ENCODE measurements around the gene GNB1L.

GNB1L gene

GRCh38 chr22:19765477-19766239, 89.0 kb downstream of the GNB1L start:
- peak overlapping the region; percentile 11 for H2AK5ac ChIP-seq (ENCODE audit: low read depth, low read length)
- H2BK120ac ChIP-seq (ENCODE audit: low read depth, low read length), result peak overlapping the region; percentile 47
- H2BK15ac ChIP-seq (ENCODE audit: low read length), result peak overlapping the region; percentile 89
- no CpG with 5 or more reads among the region's 83 CpGs for WGBS, 2 donors (ENCODE audit: extremely low coverage in 2 of 2, insufficient read length in 2 of 2, insufficient replicate concordance in 1 of 2)
- H3K4me2 ChIP-seq (ENCODE audit: insufficient read depth, low read length, poor library complexity, severe bottlenecking), result peak overlapping the region; percentile 18
- peaks cover 9 to 16% of the 10 kb centered on the region in 2 donors for H3K9me3 ChIP-seq (replicated peaks in 1 of 2; ENCODE audit: control insufficient read depth in 2 of 2, insufficient read depth in 1 of 2, low read depth in 1 of 2, low read length in 2 of 2)
- H3K14ac ChIP-seq (ENCODE audit: low read length), result no peak overlapping the region
- no peak overlapping the region for H2BK12ac ChIP-seq (ENCODE audit: low read length)
- peaks cover 13 to 17% of the 10 kb centered on the region in 2 donors for H3K4me1 ChIP-seq (ENCODE audit: control insufficient read depth in 2 of 2, insufficient read depth in 1 of 2, low read depth in 1 of 2, low read length in 2 of 2)
- H3K4ac ChIP-seq (ENCODE audit: low read length), result no peak overlapping the region
- H3K23ac ChIP-seq (ENCODE audit: low read depth, low read length, poor library complexity), result peak overlapping the region; percentile 91
- peaks cover 77 to 97% (median 93%) of the 10 kb centered on the region in 3 experiments for H3K27me3 ChIP-seq (ENCODE audit: control insufficient read depth in 3 of 3, insufficient read depth in 3 of 3, low read depth in 1 of 3, low read length in 3 of 3)
- H3K18ac ChIP-seq (ENCODE audit: low read length), result peak overlapping the region; percentile 80
- H3K27ac ChIP-seq (replicated peaks; ENCODE audit: low read length), result no peak overlapping the region
- H2AFZ ChIP-seq (ENCODE audit: low read length), result peak overlapping the region; percentile 9
- H3K9ac ChIP-seq (ENCODE audit: low read depth, low read length, poor library complexity), result no peak overlapping the region
- H3K4me3 ChIP-seq (ENCODE audit: low read length in 2 of 2), result no peak overlapping the region
- H3K36me3 ChIP-seq (replicated peaks in 1 of 2; ENCODE audit: control insufficient read depth in 2 of 2, insufficient read depth in 2 of 2, low read length in 2 of 2), result no peaks in the 10 kb centered on the region
- DNase-seq (ENCODE audit: low spot score), result no peak
- H2BK5ac ChIP-seq (ENCODE audit: low read length), result no peak overlapping the region
- no peak overlapping the region for H4K91ac ChIP-seq (ENCODE audit: low read depth, low read length, poor library complexity)
- H4K8ac ChIP-seq (ENCODE audit: low read depth, low read length), result peak overlapping the region; percentile 43
- no peaks in the 10 kb centered on the region for H3K79me1 ChIP-seq (ENCODE audit: low read depth, low read length)

GRCh38 chr22:19764636-19765476, 89.8 kb downstream of the GNB1L start:
- WGBS, 2 donors (ENCODE audit: extremely low coverage in 2 of 2, insufficient read length in 2 of 2, insufficient replicate concordance in 1 of 2), result no CpG with 5 or more reads among the region's 25 CpGs
- peak overlapping the region; percentile 11 for H3K18ac ChIP-seq (ENCODE audit: low read length)
- peaks cover 77 to 96% (median 93%) of the 10 kb centered on the region in 3 experiments for H3K27me3 ChIP-seq (ENCODE audit: control insufficient read depth in 3 of 3, insufficient read depth in 3 of 3, low read depth in 1 of 3, low read length in 3 of 3)
- no peak overlapping the region for H2BK5ac ChIP-seq (ENCODE audit: low read length)
- no peak overlapping the region for H2BK12ac ChIP-seq (ENCODE audit: low read length)
- H3K14ac ChIP-seq (ENCODE audit: low read length), result no peak overlapping the region
- H3K4ac ChIP-seq (ENCODE audit: low read length), result no peak overlapping the region
- H3K23ac ChIP-seq (ENCODE audit: low read depth, low read length, poor library complexity), result peak overlapping the region; percentile 91
- H3K4me1 ChIP-seq (ENCODE audit: control insufficient read depth in 2 of 2, insufficient read depth in 1 of 2, low read depth in 1 of 2, low read length in 2 of 2), result peaks cover 13 to 17% of the 10 kb centered on the region in 2 donors
- DNase-seq (ENCODE audit: low spot score), result no peak
- H4K91ac ChIP-seq (ENCODE audit: low read depth, low read length, poor library complexity), result no peak overlapping the region
- H2AFZ ChIP-seq (ENCODE audit: low read length), result no peak overlapping the region
- H3K36me3 ChIP-seq (replicated peaks in 1 of 2; ENCODE audit: control insufficient read depth in 2 of 2, insufficient read depth in 2 of 2, low read length in 2 of 2), result no peaks in the 10 kb centered on the region
- no peak overlapping the region for H3K27ac ChIP-seq (replicated peaks; ENCODE audit: low read length)
- H3K9ac ChIP-seq (ENCODE audit: low read depth, low read length, poor library complexity), result no peak overlapping the region
- H3K9me3 ChIP-seq (replicated peaks in 1 of 2; ENCODE audit: control insufficient read depth in 2 of 2, insufficient read depth in 1 of 2, low read depth in 1 of 2, low read length in 2 of 2), result peaks cover 9 to 16% of the 10 kb centered on the region in 2 donors
- no peak overlapping the region for H3K4me3 ChIP-seq (ENCODE audit: low read length in 2 of 2)
- no peaks in the 10 kb centered on the region for H3K79me1 ChIP-seq (ENCODE audit: low read depth, low read length)
- peak overlapping the region; percentile 97 for H2AK5ac ChIP-seq (ENCODE audit: low read depth, low read length)
- H2BK15ac ChIP-seq (ENCODE audit: low read length), result no peak overlapping the region
- no peak overlapping the region for H2BK120ac ChIP-seq (ENCODE audit: low read depth, low read length)
- H4K8ac ChIP-seq (ENCODE audit: low read depth, low read length), result no peak overlapping the region
- no peak overlapping the region for H3K4me2 ChIP-seq (ENCODE audit: insufficient read depth, low read length, poor library complexity, severe bottlenecking)

GRCh38 chr22:19764299-19764593, 90.4 kb downstream of the GNB1L start:
- Histone ChIP-seq H3K18ac (ENCODE audit: low read length) (peak overlapping the region; percentile 94), H3K4me2 (ENCODE audit: insufficient read depth, low read length, poor library complexity, severe bottlenecking) (no peak overlapping the region), H2BK12ac (ENCODE audit: low read length) (no peak overlapping the region), H3K9ac (ENCODE audit: low read depth, low read length, poor library complexity) (peak overlapping the region; percentile 84), H3K27ac (replicated peaks; ENCODE audit: low read length) (no peak overlapping the region), H3K4me3 (ENCODE audit: low read length in 2 of 2) (no peak overlapping the region), H3K23ac (ENCODE audit: low read depth, low read length, poor library complexity) (peak overlapping the region; percentile 91), H3K9me3 (replicated peaks in 1 of 2; ENCODE audit: control insufficient read depth in 2 of 2, insufficient read depth in 1 of 2, low read depth in 1 of 2, low read length in 2 of 2) (peaks cover 9 to 14% of the 10 kb centered on the region in 2 donors), H3K27me3 (ENCODE audit: control insufficient read depth in 3 of 3, insufficient read depth in 3 of 3, low read depth in 1 of 3, low read length in 3 of 3) (peaks cover 83 to 96% (median 93%) of the 10 kb centered on the region in 3 experiments), H2BK15ac (ENCODE audit: low read length) (peak overlapping the region; percentile 81), H2BK120ac (ENCODE audit: low read depth, low read length) (no peak overlapping the region), H3K36me3 (replicated peaks in 1 of 2; ENCODE audit: control insufficient read depth in 2 of 2, insufficient read depth in 2 of 2, low read length in 2 of 2) (no peaks in the 10 kb centered on the region), H4K8ac (ENCODE audit: low read depth, low read length) (no peak overlapping the region), H2AFZ (ENCODE audit: low read length) (no peak overlapping the region), H3K4me1 (ENCODE audit: control insufficient read depth in 2 of 2, insufficient read depth in 1 of 2, low read depth in 1 of 2, low read length in 2 of 2) (peaks cover 13 to 17% of the 10 kb centered on the region in 2 donors), H2BK5ac (ENCODE audit: low read length) (peak overlapping the region; percentile 75), H4K91ac (ENCODE audit: low read depth, low read length, poor library complexity) (no peak overlapping the region), H3K79me1 (ENCODE audit: low read depth, low read length) (no peaks in the 10 kb centered on the region), H2AK5ac (ENCODE audit: low read depth, low read length) (peak overlapping the region; percentile 97), H3K4ac (ENCODE audit: low read length) (no peak overlapping the region), H3K14ac (ENCODE audit: low read length) (no peak overlapping the region)
- no peak for DNase-seq (ENCODE audit: low spot score)
- no CpG with 5 or more reads among the region's 17 CpGs for WGBS, 2 donors (ENCODE audit: extremely low coverage in 2 of 2, insufficient read length in 2 of 2, insufficient replicate concordance in 1 of 2)
